ENCODE results near the gene AXIN1.

The AXIN1 gene

GRCh38 chr16:279531-279930, 73.0 kb downstream of the AXIN1 start:
- H3K4me1 ChIP-seq (ENCODE audit: control insufficient read depth in 1 of 2, insufficient read depth in 1 of 2, low read depth in 1 of 2, low read length in 1 of 2) = peaks cover 0 to 7% of the 10 kb centered on the region in 2 experiments
- no peaks in the 10 kb centered on the region for H3K36me3 ChIP-seq
- no peaks in the 10 kb centered on the region for H3K9me3 ChIP-seq
- H3K27me3 ChIP-seq = peaks cover 88% of the 10 kb centered on the region
- H3K27ac ChIP-seq = no peak overlapping the region
- TF ChIP-seq CTCF (IDR thresholded peaks at IDR 0.05) = no peak
- no peak overlapping the region for H3K4me3 ChIP-seq (ENCODE audit: low read depth in 1 of 2, low read length in 1 of 2)

GRCh38 chr16:278863-279366, 73.6 kb downstream of the AXIN1 start:
- peaks cover 95% of the 10 kb centered on the region for H3K27me3 ChIP-seq
- no peaks in the 10 kb centered on the region for H3K36me3 ChIP-seq
- H3K27ac ChIP-seq = no peak overlapping the region
- H3K9me3 ChIP-seq = no peaks in the 10 kb centered on the region
- H3K4me1 ChIP-seq (ENCODE audit: control insufficient read depth in 1 of 2, insufficient read depth in 1 of 2, low read depth in 1 of 2, low read length in 1 of 2) = peaks cover 0 to 7% of the 10 kb centered on the region in 2 experiments
- TF ChIP-seq CTCF (IDR thresholded peaks at IDR 0.05) = no peak
- no peak overlapping the region for H3K4me3 ChIP-seq (ENCODE audit: low read depth in 1 of 2, low read length in 1 of 2)

- H3K4me1 ChIP-seq (ENCODE audit: control insufficient read depth in 1 of 2, insufficient read depth in 1 of 2, low read depth in 1 of 2, low read length in 1 of 2) = peaks cover 0 to 7% of the 10 kb centered on the region in 2 experiments
- H3K9me3 ChIP-seq = no peaks in the 10 kb centered on the region
- H3K36me3 ChIP-seq = no peaks in the 10 kb centered on the region
- H3K4me3 ChIP-seq (ENCODE audit: low read depth in 1 of 2, low read length in 1 of 2) = no peak overlapping the region
- no peak for TF ChIP-seq CTCF (IDR thresholded peaks at IDR 0.05)
- peaks cover 92% of the 10 kb centered on the region for H3K27me3 ChIP-seq
- no peak overlapping the region for H3K27ac ChIP-seq
Measured at GRCh38 chr16:276426-277077, 76.0 kb downstream of the AXIN1 start.

- no peak within 1 kb of the TSS for H3K27ac ChIP-seq
- no peak within 1 kb of the TSS for H3K4me3 ChIP-seq (ENCODE audit: low read depth in 1 of 2, low read length in 1 of 2)
- no peak for TF ChIP-seq CTCF (IDR thresholded peaks at IDR 0.05)
- H3K4me1 ChIP-seq (ENCODE audit: control insufficient read depth in 1 of 2, insufficient read depth in 1 of 2, low read depth in 1 of 2, low read length in 1 of 2) = peaks cover 0 to 6% of the 10 kb centered on the region in 2 experiments
- H3K36me3 ChIP-seq = no peaks in the 10 kb centered on the region
- H3K27me3 ChIP-seq = peaks cover 84% of the 10 kb centered on the region
- H3K9me3 ChIP-seq = no peaks in the 10 kb centered on the region
Measured at GRCh38 chr16:275786-276232, 76.7 kb downstream of the AXIN1 start, which contains the start of gene RGS11. Gene RGS11, minus strand, starts transcription at chr16:275944. Its CDS starts 33 bp downstream, at chr16:275911.

GRCh38 chr16:275041-275641, 77.4 kb downstream of the AXIN1 start:
- TF ChIP-seq CTCF (IDR thresholded peaks at IDR 0.05) = no peak
- no peak overlapping the region for H3K27ac ChIP-seq

More at GRCh38 chr16:275041-275641, 77.4 kb downstream of the AXIN1 start:
- Histone ChIP-seq H3K4me1 (ENCODE audit: control insufficient read depth in 1 of 2, insufficient read depth in 1 of 2, low read depth in 1 of 2, low read length in 1 of 2) (peaks cover 0 to 3% of the 10 kb centered on the region in 2 experiments), H3K4me3 (ENCODE audit: low read depth in 1 of 2, low read length in 1 of 2) (no peak overlapping the region), H3K36me3 (no peaks in the 10 kb centered on the region), H3K27me3 (peaks cover 79% of the 10 kb centered on the region), H3K9me3 (no peaks in the 10 kb centered on the region)
